GM12878 (cell line): ENCODE data around the gene DCP1A. TPM values are rescaled to one million over a fixed set of nuclear protein-coding genes. Genes with fewer than 3 reads are reported as not detected.

ENCODE experiments used
- ATAC-seq: fragments of 200-7000 bp; cut with Tn5 transposase; 3 replicates; pipeline ENCODE4 v1.9.1; 2020; ENCODE audit warnings: mild to moderate bottlenecking, moderate library complexity
- BruUV-seq: library from RNA; stranded (reverse); fragments of 400-500 nt; replicated peaks from 2 replicates; lab custom pipeline; 2021; lab: Mats Ljungman, UMichigan
- CTCF ChIA-PET: fragments of 300-600 bp; sonication (Branson Sonifier 250); formaldehyde crosslinking; extraction: SDS; loops from one replicate; lab custom pipeline; 2021; ENCODE audit warnings: inconsistent platforms; lab: Yijun Ruan, JAX
- POLR2A ChIA-PET: fragments of 350-600 bp; formaldehyde crosslinking; extraction: SDS; loops from one replicate; lab custom pipeline; 2021; ENCODE audit warnings: inconsistent platforms; lab: Charles Lee
- RAD21 ChIA-PET: fragments of 300-600 bp; sonication (Branson Sonifier 250); formaldehyde crosslinking; loops from one replicate; lab custom pipeline; 2023; ENCODE audit warnings: antibody characterized with exemption; ENCODE audit not compliant: unreplicated experiment; lab: Charles Lee
- SMC1A ChIA-PET: fragments of 300-600 bp; sonication (Branson Sonifier 250); formaldehyde crosslinking; loops from one replicate; lab custom pipeline; 2023; ENCODE audit not compliant: unreplicated experiment, uncharacterized antibody; lab: Charles Lee
- DNase-seq: peaks from one replicate; pipeline ENCODE4 v3.0.0-alpha.2; 2011; ENCODE audit warnings: low read depth, low spot score
- FAIRE-seq: peaks from 3 replicates; lab custom pipeline; 2011; peaks lifted over from hg19 to GRCh38; lab: Jason Lieb, UNC
- H2AFZ ChIP-seq: 2 replicates; pipeline ENCODE4 v1.6.0; 2011; ENCODE audit warnings: low read depth, low read length, control low read depth; ENCODE audit not compliant: control insufficient read depth
- H3K27ac ChIP-seq: 2 replicates; pipeline ENCODE4 v1.5.1; 2011; ENCODE audit warnings: control low read depth; ENCODE audit not compliant: control insufficient read depth, insufficient read depth
- H3K27me3 ChIP-seq, 2 experiments: replicated peaks in 1 of 2; 2 replicates each; pipeline versions ENCODE4 v1.6.0 to v1.6.1; 2011; ENCODE audit warnings: low read length in 1 of 2; ENCODE audit not compliant: control insufficient read depth in 2 of 2, insufficient read depth in 2 of 2
- H3K36me3 ChIP-seq, 2 experiments: 2 replicates each; pipeline ENCODE4 v1.5.1; 2011; ENCODE audit warnings: low read length in 1 of 2; ENCODE audit not compliant: control insufficient read depth in 2 of 2, insufficient read depth in 2 of 2
- H3K4me1 ChIP-seq: 2 replicates; pipeline ENCODE4 v1.6.1; 2011; ENCODE audit warnings: mild to moderate bottlenecking, low read length, moderate library complexity, mixed read lengths; ENCODE audit not compliant: control insufficient read depth, insufficient read depth
- H3K4me2 ChIP-seq: 2 replicates; pipeline ENCODE4 v1.6.0; 2011; ENCODE audit warnings: control low read depth; ENCODE audit not compliant: control insufficient read depth, insufficient read depth
- H3K4me3 ChIP-seq: fragments of 200-600 bp; sonication (generic); 2 replicates; pipeline ENCODE4 v1.5.1; 2016
- H3K79me2 ChIP-seq: 2 replicates; pipeline ENCODE4 v1.6.0; 2011; ENCODE audit warnings: low read length; ENCODE audit not compliant: control insufficient read depth, insufficient read depth
- H3K9ac ChIP-seq: 2 replicates; pipeline ENCODE4 v1.8.0; 2011; ENCODE audit warnings: low read length, control low read depth, mixed read lengths; ENCODE audit not compliant: control insufficient read depth, insufficient read depth
- H3K9me3 ChIP-seq: replicated peaks from 3 replicates; pipeline ENCODE4 v1.5.1; 2011; ENCODE audit warnings: mild to moderate bottlenecking, low read length; ENCODE audit not compliant: control insufficient read depth, insufficient read depth
- H4K20me1 ChIP-seq: 2 replicates; pipeline ENCODE4 v1.6.0; 2011; ENCODE audit not compliant: control insufficient read depth, insufficient read depth
- BMI1 ChIP-seq: fragments of 450-650 bp; IDR thresholded peaks from 2 replicates; pipeline ENCODE4 v1.6.1; 2016; ENCODE audit warnings: mild to moderate bottlenecking, moderate library complexity, borderline replicate concordance
- BRCA1 ChIP-seq: IDR thresholded peaks from 2 replicates; pipeline ENCODE4 v1.6.1; 2011; ENCODE audit warnings: low read depth, low read length, improper control_type of control experiment
- CEBPB ChIP-seq, 2 experiments: fragments of 150-350 bp in 1 of 2; IDR thresholded peaks; 2 replicates each; pipeline ENCODE4 v1.6.1; 2012 to 2014; ENCODE audit warnings: low read depth in 2 of 2, low read length in 2 of 2, borderline replicate concordance in 1 of 2, inconsistent platforms in 1 of 2
- CHD2 ChIP-seq: IDR thresholded peaks from 2 replicates; pipeline ENCODE4 v1.6.1; 2011; ENCODE audit warnings: low read depth, low read length, improper control_type of control experiment, borderline replicate concordance
- CREM ChIP-seq: IDR thresholded peaks from 2 replicates; pipeline ENCODE4 v1.6.1; 2014; ENCODE audit warnings: antibody characterized with exemption, low read depth
- E2F4 ChIP-seq: IDR thresholded peaks from 2 replicates; pipeline ENCODE4 v1.6.1; 2012; ENCODE audit warnings: low read depth, low read length, improper control_type of control experiment
- EP300 ChIP-seq, 2 experiments: fragments of 150-350 bp in 1 of 2; IDR thresholded peaks; 2 replicates each; pipeline ENCODE4 v1.6.1; 2011 to 2012; ENCODE audit warnings: low read depth in 2 of 2, low read length in 2 of 2, borderline replicate concordance in 1 of 2, improper control_type of control experiment in 1 of 2, inconsistent platforms in 1 of 2; ENCODE audit not compliant: control insufficient read depth in 1 of 2
- GABPA ChIP-seq: IDR thresholded peaks from 2 replicates; pipeline ENCODE4 v1.6.1; 2014; ENCODE audit warnings: antibody characterized with exemption, low read depth, mild to moderate bottlenecking, inconsistent platforms
- MXI1 ChIP-seq: fragments of 150-350 bp; IDR thresholded peaks from 2 replicates; pipeline ENCODE4 v1.6.1; 2011; ENCODE audit warnings: low read depth, mild to moderate bottlenecking, inconsistent platforms, low read length, improper control_type of control experiment
- PBX3 ChIP-seq: IDR thresholded peaks from 2 replicates; pipeline ENCODE4 v1.6.1; 2011; ENCODE audit warnings: mild to moderate bottlenecking, low read depth, low read length, moderate library complexity; ENCODE audit not compliant: insufficient replicate concordance
- RAD21 ChIP-seq: IDR thresholded peaks from 2 replicates; pipeline ENCODE4 v1.6.1; 2011; ENCODE audit warnings: mild to moderate bottlenecking, low read depth, low read length, moderate library complexity; ENCODE audit not compliant: insufficient read depth
- WGBS: methylation state at CpG from one replicate; pipeline ENCODE4 v1.1.6; 2016; ENCODE audit warnings: low lambda C conversion rate; ENCODE audit not compliant: insufficient replicate concordance, insufficient coverage; ENCODE audit errors: missing lambda C conversion rate; 5-methylcytosine and 5-hydroxymethylcytosine counted together
- in situ Hi-C: fragments of 300-500 bp; cut with MboI; formaldehyde crosslinking; loops from 9 replicates; pipeline ENCODE4 v1.14.3; 2018; ENCODE audit warnings: mixed read lengths
- intact Hi-C: fragments of 100-400 bp; cut with micrococcal nuclease; formaldehyde crosslinking; loops from one replicate; pipeline ENCODE4 v1.14.2; 2022; ENCODE audit not compliant: unreplicated experiment
- polyA plus RNA-seq, 11 experiments: library from polyadenylated mRNA; depleted of rRNA in 4 of 11; unstranded in 6 of 11; stranded (reverse) in 5 of 11; fragments of >200 nt; fragmentation: Nextera tagmentation in 4 of 11; fragmentation: Illumina TruSeq in 1 of 11; extraction: Ambion mirVana in 4 of 11; extraction: Trizol in 1 of 11; gene quantifications; 1 replicate in 1 of 11; 2 replicates in 10 of 11; pipeline versions ENCODE4 v1.2.1 to v1.2.3, GENCODE V29; 2011 to 2016; ENCODE audit warnings: inconsistent platforms in 2 of 11, missing spikeins in 2 of 11, low read depth in 1 of 11
- total RNA-seq, 4 experiments: library from RNA; depleted of rRNA in 3 of 4; stranded (reverse); fragments of >200 nt in 3 of 4; fragmentation: Illumina TruSeq in 1 of 4; extraction: Trizol in 1 of 4; gene quantifications; 2 replicates each; pipeline versions ENCODE4 v1.2.1 to v1.2.3, GENCODE V29; 2013 to 2021

The DCP1A gene
- total and polyA plus RNA-seq, 10 of the 15 experiments (the other 5 are each of a cell fraction or from before 2014, with no cell fraction given) = 12.5 to 34.6 (median 16.3) TPM

- in situ Hi-C loops = no loop called here
- WGBS = 93% methylated on average over 3 of the region's 3 CpGs
- intact Hi-C loops = no loop called here
- Histone ChIP-seq H3K36me3 (no peaks in the 10 kb centered on the region), H3K9ac (no peak overlapping the region), H3K79me2 (peaks cover 90% of the 10 kb centered on the region), H4K20me1 (peaks cover 11% of the 10 kb centered on the region), H3K4me2 (peak overlapping the region; percentile 57; the same call in 1 of the 2 replicates), H3K9me3 (no peaks in the 10 kb centered on the region), H3K27ac (no peak overlapping the region), H3K4me1 (peaks cover 29% of the 10 kb centered on the region), H3K27me3 (no peaks in the 10 kb centered on the region), H2AFZ (no peak overlapping the region), H3K4me3 (no peak overlapping the region)
- CTCF ChIA-PET = interaction anchor here (0.5 kb wide), 1 partner anchor 566 kb away, joined by 3 read pairs; no protein-coding TSS in a partner anchor
- TF ChIP-seq E2F4 (no peak), RAD21 (no peak), CHD2 (no peak), GABPA (no peak), BRCA1 (no peak), EP300 (IDR thresholded peaks at IDR 0.05; ENCODE audit: borderline replicate concordance in 1 of 2, control insufficient read depth in 1 of 2, low read depth in 2 of 2, low read length in 2 of 2) (no peak), MXI1 (no peak), CREM (no peak), BMI1 (no peak), CEBPB (IDR thresholded peaks at IDR 0.05; ENCODE audit: borderline replicate concordance in 1 of 2, low read depth in 2 of 2, low read length in 2 of 2) (no peak), PBX3 (no peak)
- SMC1A ChIA-PET = interaction anchor here (1.5 kb wide), 1 partner anchor 36 kb away, joined by 6 read pairs; no protein-coding TSS in a partner anchor
- DNase-seq = no peak
- ATAC-seq = no peak
- POLR2A ChIA-PET = no interaction called here
- RAD21 ChIA-PET = no interaction called here
- FAIRE-seq = no peak
- BruUV-seq = no TSS peak
Observed at GRCh38 chr3:53250453-53250852, 96.9 kb downstream of the DCP1A start.
